ENCODE data around the gene SPCS2.
A peak's percentile ranks its signal among the peaks of the same experiment; 100 is the strongest.
"Not testable (repeated sequence)": the region's sequence is repeated elsewhere in the genome, so short reads cannot be mapped to it uniquely, and the experiment has no call there.

SPCS2 gene

GRCh38 chr11:74950374-74950969 lies 1.4 kb downstream of the SPCS2 start:
- DNase-seq, result no peak

- no peak for DNase-seq
These were observed 2.2 kb downstream of the SPCS2 start for GRCh38 chr11:74951226-74951625.

- DNase-seq, result no peak
These were observed 3.7 kb downstream of the SPCS2 start for GRCh38 chr11:74952752-74953151.

- DNase-seq, result no peak
These were observed 4.4 kb downstream of the SPCS2 start for GRCh38 chr11:74953451-74953850.

- DNase-seq, result no peak
These were observed 5.1 kb downstream of the SPCS2 start for GRCh38 chr11:74954199-74954598.

- no peak for DNase-seq
These were observed 7.4 kb downstream of the SPCS2 start for GRCh38 chr11:74956397-74957015.

- no peak for DNase-seq
These were observed 9.0 kb downstream of the SPCS2 start for GRCh38 chr11:74957937-74958629.

- DNase-seq, result not testable (repeated sequence)
These were observed 11.1 kb downstream of the SPCS2 start for GRCh38 chr11:74960128-74960527.

GRCh38 chr11:74966651-74967050 lies 17.6 kb downstream of the SPCS2 start:
- no peak for DNase-seq

GRCh38 chr11:74970852-74971395 lies 21.9 kb downstream of the SPCS2 start:
- no peak for DNase-seq

- DNase-seq, result no peak
These were observed 22.4 kb downstream of the SPCS2 start for GRCh38 chr11:74971424-74971823.

- DNase-seq, result no peak
These were observed 29.0 kb downstream of the SPCS2 start for GRCh38 chr11:74978041-74978440.

GRCh38 chr11:74980634-74981033 lies 31.6 kb downstream of the SPCS2 start:
- DNase-seq, result no peak

GRCh38 chr11:74981888-74982287 lies 32.8 kb downstream of the SPCS2 start:
- no peak for DNase-seq

GRCh38 chr11:74984070-74984469 lies 35.0 kb downstream of the SPCS2 start:
- no peak for DNase-seq

GRCh38 chr11:74984730-74985129 lies 35.7 kb downstream of the SPCS2 start:
- DNase-seq, result no peak

GRCh38 chr11:74988541-74989259 lies 39.6 kb downstream of the SPCS2 start, which contains the start of gene NEU3:
Gene NEU3 (plus strand): TSS chr11:74988933. CDS start chr11:74989061, 128 bp downstream.
- DNase-seq, result peak; percentile 84

- DNase-seq, result no peak
These were observed 40.2 kb downstream of the SPCS2 start for GRCh38 chr11:74989260-74989638.

GRCh38 chr11:74990150-74990549 lies 41.1 kb downstream of the SPCS2 start:
- not testable (repeated sequence) for DNase-seq

GRCh38 chr11:74990941-74991340 lies 41.9 kb downstream of the SPCS2 start:
- no peak for DNase-seq

- no peak for DNase-seq
These were observed 43.8 kb downstream of the SPCS2 start for GRCh38 chr11:74992852-74993251.

GRCh38 chr11:75000975-75001354 lies 51.9 kb downstream of the SPCS2 start:
- no peak for DNase-seq

GRCh38 chr11:75001686-75002085 lies 52.6 kb downstream of the SPCS2 start:
- no peak for DNase-seq
